AG09309 (cell line): ENCODE measurements around the gene KIF24.
A peak's percentile ranks its signal among the peaks of the same experiment; 100 is the strongest.
"Not testable (repeated sequence)": the region's sequence is repeated elsewhere in the genome, so short reads cannot be mapped to it uniquely, and the experiment has no call there.

Experiments used
- DNase-seq: peaks from one replicate; pipeline ENCODE4 v3.0.0-alpha.2; 2010; ENCODE audit warnings: low read depth
- H3K4me3 ChIP-seq: 2 replicates; pipeline ENCODE4 v1.5.1; 2011; ENCODE audit warnings: mild to moderate bottlenecking, low read depth, low read length, moderate library complexity; ENCODE audit not compliant: control insufficient read depth
- TF ChIP-seq, protein P1 (sequence below): IDR thresholded peaks from 2 replicates; pipeline ENCODE4 v1.5.1; 2011; ENCODE audit warnings: mild to moderate bottlenecking, low read depth, low read length, inconsistent platforms; ENCODE audit not compliant: insufficient read depth, control insufficient read depth; ENCODE audit errors: missing control alignments

KIF24 gene

DNA sequence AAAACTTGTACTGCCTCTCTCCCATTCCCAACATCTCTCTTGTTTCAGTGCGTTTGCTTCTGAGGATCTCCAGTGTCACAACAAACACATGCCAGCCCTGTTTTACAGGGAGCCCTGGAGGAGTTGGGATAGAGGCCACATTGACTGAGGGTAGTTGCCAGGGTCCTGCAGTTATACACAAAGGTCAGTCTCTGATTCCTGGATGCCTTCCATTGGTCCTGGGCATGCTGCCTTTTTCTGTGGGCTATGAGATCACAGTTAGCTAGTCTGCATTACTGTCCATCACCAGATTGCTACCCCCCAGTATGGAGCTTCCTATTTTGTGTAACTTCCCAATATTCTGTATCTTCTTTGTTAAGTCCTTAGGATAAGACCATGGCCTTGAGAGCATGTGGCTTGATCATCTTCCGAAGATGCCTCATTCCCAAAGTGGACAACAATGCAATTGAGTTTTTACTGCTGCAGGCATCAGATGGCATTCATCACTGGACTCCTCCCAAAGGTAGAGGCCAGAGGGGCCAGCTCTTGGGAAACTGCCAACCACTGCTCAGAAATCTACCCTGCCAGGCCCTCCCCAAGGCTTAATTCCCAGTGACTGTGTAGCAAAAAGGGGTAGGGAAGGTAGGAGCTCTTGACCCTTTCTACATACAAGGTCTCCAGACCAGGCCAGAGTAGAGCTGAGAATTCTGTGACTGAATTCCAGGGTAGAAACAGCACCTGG lies 9.8 kb upstream of the KIF24 start:
- TF ChIP-seq, protein P1, sequence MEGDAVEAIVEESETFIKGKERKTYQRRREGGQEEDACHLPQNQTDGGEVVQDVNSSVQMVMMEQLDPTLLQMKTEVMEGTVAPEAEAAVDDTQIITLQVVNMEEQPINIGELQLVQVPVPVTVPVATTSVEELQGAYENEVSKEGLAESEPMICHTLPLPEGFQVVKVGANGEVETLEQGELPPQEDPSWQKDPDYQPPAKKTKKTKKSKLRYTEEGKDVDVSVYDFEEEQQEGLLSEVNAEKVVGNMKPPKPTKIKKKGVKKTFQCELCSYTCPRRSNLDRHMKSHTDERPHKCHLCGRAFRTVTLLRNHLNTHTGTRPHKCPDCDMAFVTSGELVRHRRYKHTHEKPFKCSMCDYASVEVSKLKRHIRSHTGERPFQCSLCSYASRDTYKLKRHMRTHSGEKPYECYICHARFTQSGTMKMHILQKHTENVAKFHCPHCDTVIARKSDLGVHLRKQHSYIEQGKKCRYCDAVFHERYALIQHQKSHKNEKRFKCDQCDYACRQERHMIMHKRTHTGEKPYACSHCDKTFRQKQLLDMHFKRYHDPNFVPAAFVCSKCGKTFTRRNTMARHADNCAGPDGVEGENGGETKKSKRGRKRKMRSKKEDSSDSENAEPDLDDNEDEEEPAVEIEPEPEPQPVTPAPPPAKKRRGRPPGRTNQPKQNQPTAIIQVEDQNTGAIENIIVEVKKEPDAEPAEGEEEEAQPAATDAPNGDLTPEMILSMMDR = no peak
- no peak overlapping the region for H3K4me3 ChIP-seq
- no peak for DNase-seq

- H3K4me3 ChIP-seq, DNase-seq: not testable (repeated sequence)
Measured at GRCh38 chr9:34338079-34338478, 9.0 kb upstream of the KIF24 start.

DNA sequence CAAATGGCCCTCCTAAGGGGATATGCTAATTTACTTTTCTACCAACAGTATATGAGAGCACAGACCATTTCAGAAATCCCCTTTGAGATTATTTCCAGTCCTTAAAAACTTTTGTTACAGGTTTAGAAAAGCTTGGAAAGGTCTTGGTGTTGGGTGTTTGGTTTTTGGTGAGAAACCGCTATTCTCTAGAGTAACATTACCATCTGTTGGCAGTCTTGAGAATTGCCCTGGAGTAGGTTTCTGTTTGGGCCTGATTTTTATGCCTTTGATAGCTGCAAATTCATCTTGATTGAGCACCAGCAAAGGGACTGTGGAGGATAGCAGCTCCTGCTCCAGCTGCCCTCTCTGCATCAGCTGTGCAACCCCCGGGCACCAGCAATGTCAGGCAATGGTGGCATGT lies 8.3 kb upstream of the KIF24 start:
- no peak overlapping the region for H3K4me3 ChIP-seq
- TF ChIP-seq, protein P1 = peak; percentile 17
- DNase-seq = no peak

- H3K4me3 ChIP-seq = no peak overlapping the region
- DNase-seq = no peak
- TF ChIP-seq, protein P1 = no peak
Measured at GRCh38 chr9:34335376-34335775, 6.3 kb upstream of the KIF24 start.

- DNase-seq = no peak
- TF ChIP-seq, protein P1 = no peak
- no peak overlapping the region for H3K4me3 ChIP-seq
Measured at GRCh38 chr9:34334916-34335315, 5.8 kb upstream of the KIF24 start.

GRCh38 chr9:34334337-34334824 lies 5.3 kb upstream of the KIF24 start:
- TF ChIP-seq, protein P1 = no peak
- DNase-seq = no peak
- no peak overlapping the region for H3K4me3 ChIP-seq

DNA sequence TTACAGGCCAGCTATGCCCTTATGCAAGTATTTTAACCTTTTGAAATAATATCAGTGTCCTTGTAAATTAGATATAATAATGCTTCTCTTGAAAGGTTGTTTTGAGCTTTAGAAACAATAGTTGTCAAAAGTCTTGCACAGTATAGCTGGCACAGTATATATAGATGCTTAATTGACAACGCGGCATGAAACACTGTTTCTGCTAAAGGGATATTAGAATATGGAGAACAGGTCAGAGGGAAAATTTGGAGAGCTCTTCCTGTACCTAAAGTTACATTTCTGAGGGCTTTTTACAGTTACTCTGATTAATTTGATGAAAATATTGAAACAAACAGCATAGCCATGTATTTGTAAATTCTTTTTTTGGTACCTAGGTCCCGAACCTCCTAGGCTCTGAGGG lies 4.8 kb upstream of the KIF24 start:
- DNase-seq = no peak
- TF ChIP-seq, protein P1 = no peak
- H3K4me3 ChIP-seq = no peak overlapping the region
